ENCODE results near the gene APOD.
A peak's percentile ranks its signal among the peaks of the same experiment; 100 is the strongest.

APOD gene

GRCh38 chr3:195551381-195551978 is 32.3 kb downstream of the APOD start:
- DNase-seq: no peak

GRCh38 chr3:195550723-195551122 is 33.0 kb downstream of the APOD start:
- no peak for DNase-seq

- DNase-seq: no peak
These were observed 33.7 kb downstream of the APOD start for GRCh38 chr3:195549931-195550519.

GRCh38 chr3:195548987-195549386 is 34.8 kb downstream of the APOD start:
- DNase-seq: no peak

GRCh38 chr3:195548501-195548900 is 35.2 kb downstream of the APOD start:
- no peak for DNase-seq

GRCh38 chr3:195548006-195548405 is 35.7 kb downstream of the APOD start:
- no peak for DNase-seq

GRCh38 chr3:195546130-195546560 is 37.6 kb downstream of the APOD start:
- no peak for DNase-seq

GRCh38 chr3:195544634-195545033 is 39.1 kb downstream of the APOD start:
- DNase-seq: no peak

- no peak for DNase-seq
These were observed 39.6 kb downstream of the APOD start for GRCh38 chr3:195544230-195544536.

- no peak for DNase-seq
These were observed 40.1 kb downstream of the APOD start for GRCh38 chr3:195543500-195544229.

GRCh38 chr3:195542698-195543499 is 40.8 kb downstream of the APOD start, which contains the start of gene PPP1R2:
Gene PPP1R2, minus strand, starts transcription at chr3:195543325. Its CDS starts 300 bp downstream, at chr3:195543025.
- peak; percentile 82 for DNase-seq

- no peak for DNase-seq
These were observed 41.4 kb downstream of the APOD start for GRCh38 chr3:195542316-195542697.

- no peak for DNase-seq
These were observed 43.2 kb downstream of the APOD start for GRCh38 chr3:195540511-195540910.

- DNase-seq: no peak
These were observed 43.7 kb downstream of the APOD start for GRCh38 chr3:195540027-195540426.

- DNase-seq: no peak
These were observed 44.3 kb downstream of the APOD start for GRCh38 chr3:195539479-195539878.

- DNase-seq: no peak
These were observed 45.7 kb downstream of the APOD start for GRCh38 chr3:195537995-195538394.

- no peak for DNase-seq
These were observed 48.4 kb downstream of the APOD start for GRCh38 chr3:195535293-195535692.

- no peak for DNase-seq
These were observed 50.9 kb downstream of the APOD start for GRCh38 chr3:195532834-195533233.

GRCh38 chr3:195532345-195532744 is 51.4 kb downstream of the APOD start:
- no peak for DNase-seq

GRCh38 chr3:195531683-195532082 is 52.1 kb downstream of the APOD start:
- no peak for DNase-seq

GRCh38 chr3:195526492-195526891 is 57.2 kb downstream of the APOD start:
- DNase-seq: no peak

- no peak for DNase-seq
These were observed 59.4 kb downstream of the APOD start for GRCh38 chr3:195524171-195524896.
